HG03521 (cell line): ENCODE measurements around the gene GLP2R.

ENCODE experiments used
- ATAC-seq: cut with Tn5 transposase; IDR thresholded peaks from one replicate; pipeline ENCODE4 v1.9.1; 2021; ENCODE audit warnings: mild to moderate bottlenecking, moderate library complexity; ENCODE audit not compliant: unreplicated experiment

GLP2R gene

GRCh38 chr17:9845306-9845705 lies 19.6 kb downstream of the GLP2R start:
- ATAC-seq: no peak

DNA sequence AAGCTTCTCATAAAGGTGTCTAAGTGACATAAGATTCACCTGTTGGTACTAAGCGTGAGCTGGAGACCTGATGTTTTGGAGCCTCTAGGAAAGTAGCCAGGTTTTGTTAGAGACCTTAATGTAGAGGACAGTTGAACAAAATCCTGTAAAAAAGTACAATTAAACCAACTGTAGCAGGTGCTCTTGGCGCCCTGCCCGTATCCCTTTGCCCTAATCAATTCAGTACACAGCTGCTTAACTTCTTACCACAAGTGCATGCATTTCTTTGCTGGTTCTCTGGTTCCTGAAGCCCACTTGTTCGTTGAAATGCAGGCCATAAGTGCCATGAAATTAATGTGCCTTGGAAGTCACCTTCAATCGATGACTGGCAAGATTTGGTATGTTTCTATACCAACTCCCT lies 24.4 kb downstream of the GLP2R start:
- ATAC-seq: no peak

DNA sequence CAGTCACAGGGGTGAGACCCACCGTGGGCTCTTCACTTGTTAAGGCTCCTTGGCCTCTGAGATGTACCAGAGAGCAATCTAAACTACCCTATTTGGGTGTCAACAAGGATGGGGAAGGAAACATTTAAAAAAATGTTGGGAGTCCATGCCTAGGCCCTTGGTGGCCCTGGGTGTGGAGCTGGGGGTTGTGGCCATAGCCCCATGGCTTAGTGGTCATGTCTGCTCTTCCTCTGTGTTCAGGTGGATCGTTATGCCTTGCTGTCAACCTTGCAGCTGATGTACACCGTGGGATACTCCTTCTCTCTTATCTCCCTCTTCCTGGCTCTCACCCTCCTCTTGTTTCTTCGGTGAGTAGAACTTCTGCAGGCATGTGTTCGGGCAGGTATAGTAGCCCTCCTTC lies 28.5 kb downstream of the GLP2R start:
- no peak for ATAC-seq

GRCh38 chr17:9855036-9855435 lies 29.3 kb downstream of the GLP2R start:
- no peak for ATAC-seq

- no peak for ATAC-seq
Observed at GRCh38 chr17:9859781-9860180, 34.1 kb downstream of the GLP2R start.

DNA sequence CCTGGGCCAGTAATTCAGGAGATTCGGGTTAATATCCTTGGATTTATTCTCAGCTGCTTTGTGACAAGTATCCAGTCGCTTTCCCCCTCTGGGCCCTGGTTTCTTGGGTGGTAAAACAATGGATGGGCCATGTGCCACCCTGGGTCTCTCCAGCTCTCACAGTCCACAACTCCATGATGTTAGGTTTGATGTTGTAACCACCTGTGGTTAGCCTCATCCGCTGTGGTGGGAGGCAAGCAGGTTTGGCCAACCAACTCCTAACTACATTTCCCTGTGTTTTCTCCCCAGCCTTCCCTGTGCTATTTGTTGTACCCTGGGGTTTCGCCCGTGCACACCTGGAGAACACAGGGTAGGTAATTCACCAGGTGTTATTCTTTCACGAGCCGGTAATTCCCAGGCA lies 35.1 kb downstream of the GLP2R start:
- no peak for ATAC-seq

DNA sequence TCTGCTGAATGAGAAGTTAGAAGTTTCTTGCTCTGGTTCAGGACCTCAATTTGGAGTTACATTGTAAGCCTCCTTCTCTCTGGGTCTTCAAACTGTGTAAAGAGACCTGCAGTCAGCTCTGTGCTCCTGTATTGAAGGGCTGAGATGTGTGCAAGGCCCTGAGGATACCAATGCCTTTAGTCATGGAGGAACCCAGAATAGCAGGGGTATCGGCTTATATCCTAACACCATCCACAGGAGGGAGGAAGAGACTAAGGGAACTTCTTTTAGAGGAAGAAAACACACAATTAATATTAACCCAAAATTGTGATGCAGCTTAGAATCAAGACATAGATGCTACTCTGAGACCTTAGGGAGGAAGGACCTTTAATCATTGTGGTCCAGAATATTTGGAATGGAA lies 36.5 kb downstream of the GLP2R start:
- no peak for ATAC-seq

DNA sequence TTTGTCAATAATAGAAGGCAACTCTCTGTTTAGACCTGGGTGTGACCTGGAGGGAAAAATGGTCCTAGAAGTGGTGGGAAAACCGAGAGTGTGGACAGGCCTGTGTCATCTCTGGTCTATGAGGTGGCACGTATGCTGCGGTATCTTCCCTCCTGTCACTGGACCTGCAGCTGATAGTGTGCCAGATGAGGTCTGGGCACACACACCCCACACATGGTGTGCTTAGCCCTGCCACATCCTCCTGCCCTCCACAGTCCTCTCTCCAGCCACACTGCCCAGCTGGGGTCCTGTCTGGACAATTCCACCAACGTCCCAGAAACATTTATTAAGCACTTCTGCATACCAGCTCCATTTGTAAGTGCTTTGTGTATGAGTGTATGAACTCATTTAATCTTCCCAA lies 37.2 kb downstream of the GLP2R start:
- no peak for ATAC-seq

DNA sequence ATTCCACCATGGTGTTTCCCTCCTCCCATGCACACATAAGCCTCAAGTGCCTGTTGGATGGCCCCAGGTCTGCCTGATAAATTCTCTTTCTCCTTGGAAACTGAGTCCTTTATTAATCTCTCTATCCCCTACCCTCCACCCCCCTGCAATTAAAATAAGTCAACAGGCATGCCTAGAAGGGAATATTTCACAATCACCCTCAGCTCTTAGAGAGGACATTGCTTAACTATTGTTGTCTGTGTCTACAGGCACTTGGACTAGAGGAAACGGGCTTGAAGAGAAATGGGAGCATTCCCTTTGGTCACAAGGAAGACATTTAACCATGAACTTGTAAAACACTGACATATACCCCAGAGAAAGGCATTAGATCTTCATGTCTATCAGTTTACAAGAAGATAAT lies 39.9 kb downstream of the GLP2R start:
- no peak for ATAC-seq

DNA sequence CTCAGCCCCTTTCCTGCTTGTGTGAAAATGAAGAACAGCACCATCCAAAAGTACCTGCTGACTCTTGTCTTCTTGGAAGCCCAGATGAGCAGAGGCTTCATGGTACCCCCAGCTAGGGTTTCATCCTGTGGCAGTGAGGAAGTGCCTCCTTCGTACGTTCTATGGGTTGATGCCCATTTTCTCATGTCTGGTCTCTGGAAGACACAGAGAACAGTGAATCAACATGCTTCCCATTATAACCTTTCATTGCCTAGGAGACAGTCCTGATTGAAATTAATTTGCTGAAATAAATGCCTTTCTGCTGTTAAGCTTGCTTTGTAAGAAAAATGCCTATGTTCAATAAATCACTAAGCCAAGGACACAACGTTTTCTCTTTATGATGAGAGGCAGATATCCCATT lies 42.8 kb downstream of the GLP2R start:
- no peak for ATAC-seq

DNA sequence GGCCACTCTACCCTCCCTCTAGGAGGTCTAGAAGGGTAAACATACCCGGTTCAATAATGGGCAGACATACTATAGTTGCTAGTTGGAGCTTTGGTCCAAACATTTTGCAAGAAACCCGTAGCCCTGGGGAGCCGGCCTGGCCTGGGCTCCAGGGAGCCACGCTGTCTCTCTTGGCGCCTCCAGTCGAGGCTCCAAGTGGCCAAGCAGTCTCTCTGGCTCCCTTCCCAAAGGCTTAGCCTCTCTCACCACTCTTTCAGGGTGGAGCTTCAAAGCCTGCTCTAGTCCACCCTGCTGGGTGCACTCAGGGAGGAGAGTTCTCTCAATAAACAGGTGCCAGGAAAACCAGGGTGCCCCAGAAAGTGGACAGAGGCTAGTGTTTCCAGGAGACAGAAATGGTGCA lies 47.1 kb downstream of the GLP2R start:
- ATAC-seq: no peak

- ATAC-seq: no peak
Observed at GRCh38 chr17:9874722-9875121, 49.0 kb downstream of the GLP2R start.

DNA sequence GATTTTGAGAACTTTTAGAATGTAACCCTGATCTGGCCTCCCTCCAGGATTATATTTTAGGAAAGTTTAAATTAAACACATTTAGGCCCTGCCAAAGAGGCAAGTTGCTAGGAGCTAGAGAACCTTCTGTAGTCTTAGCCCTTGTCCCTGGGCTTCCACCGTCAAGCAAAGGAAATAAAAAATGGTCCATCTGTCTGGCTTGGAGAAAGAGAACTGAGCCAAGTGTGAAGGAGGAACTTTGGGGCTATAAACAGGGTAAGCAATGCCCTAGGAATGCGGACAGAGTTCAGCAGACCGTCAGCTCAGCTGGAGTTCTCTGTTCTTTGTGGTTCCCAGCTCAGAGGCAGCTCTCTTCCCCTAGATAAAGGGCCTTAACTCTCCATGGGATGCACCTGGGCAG lies 49.7 kb downstream of the GLP2R start:
- no peak for ATAC-seq

GRCh38 chr17:9878356-9878755 lies 52.6 kb downstream of the GLP2R start:
- ATAC-seq: no peak

GRCh38 chr17:9878786-9879525 lies 53.2 kb downstream of the GLP2R start:
- no peak for ATAC-seq

- ATAC-seq: no peak
Observed at GRCh38 chr17:9880582-9880999, 54.9 kb downstream of the GLP2R start.

GRCh38 chr17:9883451-9883850 lies 57.7 kb downstream of the GLP2R start:
- ATAC-seq: no peak

DNA sequence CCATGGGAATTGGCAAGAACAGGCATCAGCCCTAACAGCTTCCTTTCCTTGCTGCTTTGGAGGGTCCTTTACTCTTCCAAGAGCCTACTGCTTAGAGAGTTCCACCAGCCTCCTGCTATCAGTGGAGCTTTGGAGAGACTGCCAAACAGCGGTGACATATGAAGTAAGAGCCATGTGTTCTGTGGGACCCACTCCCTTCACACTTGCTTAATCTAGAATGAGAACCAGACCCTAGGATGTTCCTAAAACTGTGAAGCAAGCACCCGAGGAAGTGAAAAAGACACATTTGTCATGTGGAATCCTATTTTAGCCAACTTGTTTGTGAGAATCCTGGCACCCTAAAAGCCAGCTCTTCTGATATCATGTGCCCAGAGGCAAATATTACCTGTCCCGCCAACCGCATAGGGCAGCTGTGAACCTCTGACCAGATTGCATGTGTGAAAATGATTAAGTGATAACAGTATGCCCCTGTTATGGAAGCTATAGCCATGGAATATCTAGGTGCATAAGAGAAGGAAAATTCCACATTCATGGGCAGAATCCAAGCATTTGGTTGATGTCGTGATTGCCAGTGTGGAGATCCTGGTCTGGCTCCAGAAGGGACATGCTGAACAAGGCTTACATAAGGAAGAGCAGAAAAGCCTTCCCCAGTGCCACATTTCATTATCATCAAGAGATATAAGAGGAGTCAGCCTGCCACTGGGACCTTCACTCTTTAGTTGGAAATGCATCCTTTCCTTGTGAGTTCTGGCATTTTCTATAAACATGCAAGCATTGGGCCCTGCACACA lies 60.6 kb downstream of the GLP2R start:
- no peak for ATAC-seq

- ATAC-seq: no peak
Observed at GRCh38 chr17:9887508-9887907, 61.8 kb downstream of the GLP2R start.

- ATAC-seq: no peak
Observed at GRCh38 chr17:9890124-9890523, 64.4 kb downstream of the GLP2R start.

GRCh38 chr17:9893411-9894012 lies 67.8 kb downstream of the GLP2R start:
- ATAC-seq: no peak

DNA sequence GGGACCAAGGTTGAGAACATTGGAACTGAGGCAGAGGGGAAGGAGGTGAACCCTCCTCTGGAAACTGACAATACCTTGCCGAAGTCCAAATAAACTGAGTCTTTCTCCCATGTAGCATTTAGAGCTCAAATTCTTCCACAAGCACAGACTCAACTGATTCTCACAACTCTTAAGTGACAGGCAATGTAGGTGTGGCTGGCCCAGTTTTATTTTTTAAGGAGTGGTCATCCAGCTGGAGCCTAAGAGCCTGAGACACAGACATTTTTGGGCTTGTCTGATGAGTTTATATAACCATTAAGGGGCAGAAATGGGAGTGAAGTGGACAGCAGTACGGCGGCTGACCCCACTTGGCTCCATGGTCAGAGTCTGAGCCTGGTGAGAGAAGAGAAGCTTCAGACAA lies 68.5 kb downstream of the GLP2R start:
- ATAC-seq: no peak
